Suprapubic skin (tissue), 4 donors: ENCODE results near the gene KIAA1671. TPM values are rescaled to one million over a fixed set of nuclear protein-coding genes. Genes with fewer than 3 reads are reported as not detected.

Experiments
- DNase-seq, 2 donors: peaks; one replicate each; pipeline ENCODE4 v3.0.0-alpha.2; 2019; ENCODE audit warnings: low spot score in 2 of 2
- H3K27ac ChIP-seq: fragments of 200-600 bp; sonication (generic); one replicate; pipeline ENCODE4 v1.5.1; 2019
- H3K27me3 ChIP-seq: fragments of 200-600 bp; sonication (generic); one replicate; pipeline ENCODE4 v1.5.1; 2019
- H3K36me3 ChIP-seq: fragments of 200-600 bp; sonication (generic); one replicate; pipeline ENCODE4 v1.5.1; 2019
- H3K4me1 ChIP-seq: fragments of 200-600 bp; sonication (generic); one replicate; pipeline ENCODE4 v1.5.1; 2019
- H3K4me3 ChIP-seq: fragments of 200-600 bp; sonication (generic); one replicate; pipeline ENCODE4 v1.5.1; 2019; ENCODE audit warnings: mild to moderate bottlenecking
- H3K9me3 ChIP-seq: fragments of 200-600 bp; sonication (generic); one replicate; pipeline ENCODE4 v1.5.1; 2019
- EP300 ChIP-seq: sonication (generic); formaldehyde crosslinking; IDR thresholded peaks from one replicate; pipeline ENCODE4 v1.6.1; 2017; ENCODE audit warnings: antibody characterized with exemption
- POLR2A ChIP-seq, 2 donors: fragments of 450-650 bp; IDR thresholded peaks; one replicate each; pipeline ENCODE4 v1.6.1; 2017; ENCODE audit warnings: antibody characterized with exemption in 2 of 2, mild to moderate bottlenecking in 2 of 2, moderate library complexity in 2 of 2
- POLR2AphosphoS5 ChIP-seq, 3 donors: sonication (generic); formaldehyde crosslinking; IDR thresholded peaks; one replicate each; pipeline ENCODE4 v1.6.1; 2017; ENCODE audit warnings: antibody characterized with exemption in 3 of 3
- WGBS: methylation state at CpG from one replicate; pipeline ENCODE4 v1.1.5; 2018; 5-methylcytosine and 5-hydroxymethylcytosine counted together
- total RNA-seq, 4 donors: library from RNA; depleted of rRNA; stranded (reverse); fragments of >200 nt; gene quantifications; one replicate each; pipeline ENCODE4 v1.1.0, GENCODE V29; 2016
- TF ChIP-seq, protein P1 (sequence below), 2 donors: fragments of 200-600 bp in 1 of 2; fragments of 450-650 bp in 1 of 2; sonication (generic) in 1 of 2; IDR thresholded peaks; one replicate each; pipeline ENCODE4 v1.5.1; 2016 to 2019; ENCODE audit warnings: antibody characterized with exemption in 2 of 2, mild to moderate bottlenecking in 1 of 2, moderate library complexity in 1 of 2

The KIAA1671 gene
- total RNA-seq, 4 donors from 2014 or later = 74.4 to 116 (median 97.0) TPM

DNA sequence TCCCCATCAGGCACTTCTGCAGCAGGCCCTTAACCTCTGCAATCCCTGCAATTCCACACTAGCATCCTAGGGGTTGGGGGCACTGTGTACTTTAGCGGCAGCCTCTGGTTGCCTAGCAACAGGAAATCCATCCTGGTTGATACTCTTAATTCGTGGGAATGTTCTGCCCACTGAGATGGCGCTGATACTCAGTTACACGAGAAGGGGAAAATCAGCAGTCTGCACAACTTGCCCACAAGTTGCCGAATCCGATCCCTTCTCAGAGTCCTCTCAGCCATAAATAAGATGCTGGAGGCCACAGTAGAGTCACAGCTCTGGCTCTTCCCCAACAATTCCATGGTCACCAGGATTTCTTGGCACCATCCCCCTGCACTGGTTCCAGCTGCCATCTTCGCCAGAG is 189.6 kb downstream of the KIAA1671 start:
- Histone ChIP-seq H3K9me3 (no peaks in the 10 kb centered on the region), H3K36me3 (no peaks in the 10 kb centered on the region), H3K27me3 (no peaks in the 10 kb centered on the region), H3K4me1 (peaks cover 62% of the 10 kb centered on the region), H3K4me3 (no peak overlapping the region), H3K27ac (no peak overlapping the region)
- no peak for DNase-seq
- no peak for TF ChIP-seq POLR2AphosphoS5 (IDR thresholded peaks at IDR 0.05)
- no peak for TF ChIP-seq EP300
- no peak for TF ChIP-seq POLR2A (IDR thresholded peaks at IDR 0.05)
- TF ChIP-seq, protein P1, sequence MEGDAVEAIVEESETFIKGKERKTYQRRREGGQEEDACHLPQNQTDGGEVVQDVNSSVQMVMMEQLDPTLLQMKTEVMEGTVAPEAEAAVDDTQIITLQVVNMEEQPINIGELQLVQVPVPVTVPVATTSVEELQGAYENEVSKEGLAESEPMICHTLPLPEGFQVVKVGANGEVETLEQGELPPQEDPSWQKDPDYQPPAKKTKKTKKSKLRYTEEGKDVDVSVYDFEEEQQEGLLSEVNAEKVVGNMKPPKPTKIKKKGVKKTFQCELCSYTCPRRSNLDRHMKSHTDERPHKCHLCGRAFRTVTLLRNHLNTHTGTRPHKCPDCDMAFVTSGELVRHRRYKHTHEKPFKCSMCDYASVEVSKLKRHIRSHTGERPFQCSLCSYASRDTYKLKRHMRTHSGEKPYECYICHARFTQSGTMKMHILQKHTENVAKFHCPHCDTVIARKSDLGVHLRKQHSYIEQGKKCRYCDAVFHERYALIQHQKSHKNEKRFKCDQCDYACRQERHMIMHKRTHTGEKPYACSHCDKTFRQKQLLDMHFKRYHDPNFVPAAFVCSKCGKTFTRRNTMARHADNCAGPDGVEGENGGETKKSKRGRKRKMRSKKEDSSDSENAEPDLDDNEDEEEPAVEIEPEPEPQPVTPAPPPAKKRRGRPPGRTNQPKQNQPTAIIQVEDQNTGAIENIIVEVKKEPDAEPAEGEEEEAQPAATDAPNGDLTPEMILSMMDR (IDR thresholded peaks at IDR 0.05) = no peak
- WGBS = 72% methylated on average over 7 of the region's 7 CpGs

DNA sequence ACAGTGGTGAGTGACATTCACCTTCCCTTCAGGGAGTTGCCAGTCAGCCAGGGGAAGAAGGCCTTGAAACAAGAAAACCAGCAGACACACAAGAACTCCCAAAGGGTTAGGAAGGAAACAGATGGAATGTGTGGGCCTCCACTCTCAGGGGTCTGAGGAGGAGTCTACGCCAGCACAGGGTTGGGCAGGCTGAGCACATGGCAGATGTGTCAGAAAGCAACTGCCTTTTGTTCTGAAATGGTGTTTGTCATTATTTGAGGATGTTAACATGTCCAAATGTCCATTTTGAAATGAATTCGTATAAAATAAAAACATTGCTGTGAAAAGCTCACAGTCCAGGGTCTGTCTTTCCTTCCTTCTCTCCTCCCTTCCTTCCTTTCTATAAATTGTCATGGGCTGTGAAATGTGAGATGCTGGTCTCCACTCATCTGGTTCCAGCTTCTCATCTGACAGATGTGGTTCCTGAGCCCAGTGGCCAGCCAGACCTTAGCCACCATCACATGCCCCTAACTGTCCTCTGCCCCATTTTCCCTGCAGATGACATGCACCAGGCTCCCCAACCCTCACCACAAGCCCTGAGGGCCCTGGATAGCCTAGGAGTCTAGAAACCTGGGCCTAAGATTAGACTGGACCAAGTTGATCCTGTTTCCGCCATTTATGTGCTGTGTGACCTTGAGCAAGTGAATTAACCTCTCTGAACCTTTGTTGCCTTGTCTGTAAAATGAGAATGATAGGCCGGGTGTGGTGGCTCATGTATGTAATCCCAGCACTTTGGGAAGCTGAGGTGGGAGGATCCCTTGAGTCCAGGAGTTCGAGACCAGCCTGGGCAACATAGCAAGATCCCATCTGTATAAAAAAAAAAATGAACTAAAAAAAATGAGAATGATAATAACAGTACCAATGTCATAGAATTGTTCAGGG is 190.9 kb downstream of the KIAA1671 start:
- Histone ChIP-seq H3K4me3 (no peak overlapping the region), H3K27ac (no peak overlapping the region), H3K36me3 (no peaks in the 10 kb centered on the region), H3K27me3 (no peaks in the 10 kb centered on the region), H3K9me3 (no peaks in the 10 kb centered on the region), H3K4me1 (peaks cover 68% of the 10 kb centered on the region)
- TF ChIP-seq POLR2A (IDR thresholded peaks at IDR 0.05) = no peak
- TF ChIP-seq, protein P1 (IDR thresholded peaks at IDR 0.05) = no peak
- no peak for TF ChIP-seq POLR2AphosphoS5 (IDR thresholded peaks at IDR 0.05)
- TF ChIP-seq EP300 = no peak
- 84% methylated on average over 5 of the region's 5 CpGs for WGBS
- DNase-seq = no peak

DNA sequence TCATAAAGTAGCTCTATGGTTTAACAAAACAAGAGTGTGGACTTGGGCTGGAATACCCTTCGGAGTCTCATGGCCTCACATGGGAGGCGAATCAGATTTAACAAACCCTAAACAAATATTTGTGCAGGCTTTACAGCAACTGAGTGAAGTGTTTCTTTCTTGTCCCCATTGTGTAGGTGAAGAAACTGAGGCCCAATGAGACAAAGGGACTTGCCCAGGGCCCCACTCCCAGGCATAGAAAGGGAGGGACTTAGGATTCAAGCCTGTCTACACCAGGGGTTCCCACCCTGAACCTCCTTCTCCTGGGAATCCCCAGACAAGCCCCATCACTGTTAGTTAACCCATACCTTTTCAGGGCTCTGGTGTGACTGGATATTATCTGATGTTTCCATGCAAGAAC is 192.0 kb downstream of the KIAA1671 start:
- no peak overlapping the region for H3K4me3 ChIP-seq
- TF ChIP-seq POLR2A (IDR thresholded peaks at IDR 0.05) = no peak
- TF ChIP-seq, protein P1 (IDR thresholded peaks at IDR 0.05) = no peak
- TF ChIP-seq EP300 = no peak
- TF ChIP-seq POLR2AphosphoS5 (IDR thresholded peaks at IDR 0.05) = no peak
- 100% methylated on average over 2 of the region's 2 CpGs for whole genome bisulfite sequencing
- peaks cover 70% of the 10 kb centered on the region for H3K4me1 ChIP-seq
- H3K36me3 ChIP-seq = no peaks in the 10 kb centered on the region
- no peak for DNase-seq
- H3K9me3 ChIP-seq = no peaks in the 10 kb centered on the region
- H3K27me3 ChIP-seq = no peaks in the 10 kb centered on the region
- H3K27ac ChIP-seq = peak overlapping the region; percentile 37

DNA sequence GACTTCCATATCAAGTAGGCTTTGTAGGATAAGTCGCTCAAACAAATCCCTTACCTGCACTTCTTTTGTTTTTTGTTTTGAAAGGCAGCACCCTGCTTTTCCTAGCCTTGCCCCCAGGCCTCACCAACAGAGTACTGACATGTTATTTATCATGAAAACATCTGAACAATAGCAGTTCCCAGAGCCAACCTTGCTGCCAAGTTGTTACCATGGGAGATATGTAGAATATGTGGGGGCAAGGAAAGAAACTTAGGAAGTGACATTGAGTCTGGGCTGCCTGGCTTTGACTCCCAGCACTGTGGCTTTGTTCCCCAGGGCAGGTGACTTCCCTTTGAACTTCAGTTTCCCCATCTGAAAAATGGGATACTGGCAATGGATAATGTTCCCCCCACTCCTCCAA is 193.8 kb downstream of the KIAA1671 start:
- Histone ChIP-seq H3K27me3 (no peaks in the 10 kb centered on the region), H3K4me3 (no peak overlapping the region), H3K36me3 (no peaks in the 10 kb centered on the region), H3K4me1 (peaks cover 59% of the 10 kb centered on the region), H3K27ac (peak overlapping the region; percentile 51), H3K9me3 (no peaks in the 10 kb centered on the region)
- DNase-seq = no peak
- no peak for TF ChIP-seq POLR2A (IDR thresholded peaks at IDR 0.05)
- TF ChIP-seq, protein P1 (IDR thresholded peaks at IDR 0.05) = no peak
- no peak for TF ChIP-seq POLR2AphosphoS5 (IDR thresholded peaks at IDR 0.05)
- TF ChIP-seq EP300 = no peak
- WGBS = 33% methylated on average over 1 of the region's 1 CpG

DNA sequence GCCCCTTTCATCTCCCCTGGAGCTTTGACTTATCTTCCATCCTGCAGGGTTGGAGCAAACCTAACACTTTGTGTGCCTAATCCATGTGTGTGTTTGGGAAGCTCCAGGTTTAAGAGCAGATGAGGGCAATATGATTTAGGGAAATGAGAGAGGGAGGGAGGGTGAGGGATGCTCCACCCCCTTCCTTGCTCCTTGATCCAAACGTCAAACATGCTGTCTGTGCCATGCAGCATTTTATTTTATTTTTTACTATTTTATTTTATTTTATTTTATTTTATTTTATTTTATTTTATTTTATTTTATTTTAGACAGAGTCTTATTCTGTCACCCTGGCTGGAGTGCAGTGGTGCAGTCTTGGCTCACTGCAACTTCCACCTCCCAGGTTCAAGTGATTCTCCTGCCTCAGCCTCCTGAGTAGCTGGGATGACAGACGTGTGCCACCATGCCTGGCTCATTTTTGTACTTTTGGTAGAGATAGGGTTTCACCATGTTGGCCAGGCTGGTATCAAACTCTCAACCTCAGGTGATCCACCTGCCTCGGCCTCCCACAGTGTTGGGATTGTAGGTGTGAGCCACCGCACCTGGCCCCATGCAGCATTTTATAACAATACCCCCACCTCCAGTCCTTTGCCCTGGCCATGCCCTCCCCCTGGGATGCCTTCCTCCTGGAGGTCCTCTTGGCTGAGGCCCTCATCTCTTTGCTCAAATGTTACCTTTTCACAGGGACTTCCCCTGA is 194.6 kb downstream of the KIAA1671 start:
- Histone ChIP-seq H3K36me3 (no peaks in the 10 kb centered on the region), H3K27ac (peak overlapping the region; percentile 77), H3K4me3 (no peak overlapping the region), H3K9me3 (no peaks in the 10 kb centered on the region), H3K4me1 (peaks cover 59% of the 10 kb centered on the region), H3K27me3 (no peaks in the 10 kb centered on the region)
- no peak for TF ChIP-seq POLR2A (IDR thresholded peaks at IDR 0.05)
- TF ChIP-seq POLR2AphosphoS5 (IDR thresholded peaks at IDR 0.05) = no peak
- no peak for TF ChIP-seq EP300
- TF ChIP-seq, protein P1 (IDR thresholded peaks at IDR 0.05) = no peak
- WGBS = 52% methylated on average over 4 of the region's 4 CpGs
- DNase-seq = no peak
